ENCODE results near the gene SH2D2A. TPM values are rescaled to one million over a fixed set of nuclear protein-coding genes. Genes with fewer than 3 reads are reported as not detected.

Gene SH2D2A
- total RNA-seq, 4 donors from 2014 or later, result 2.7 to 13.5 (median 6.5) TPM; not detected in 1

DNA sequence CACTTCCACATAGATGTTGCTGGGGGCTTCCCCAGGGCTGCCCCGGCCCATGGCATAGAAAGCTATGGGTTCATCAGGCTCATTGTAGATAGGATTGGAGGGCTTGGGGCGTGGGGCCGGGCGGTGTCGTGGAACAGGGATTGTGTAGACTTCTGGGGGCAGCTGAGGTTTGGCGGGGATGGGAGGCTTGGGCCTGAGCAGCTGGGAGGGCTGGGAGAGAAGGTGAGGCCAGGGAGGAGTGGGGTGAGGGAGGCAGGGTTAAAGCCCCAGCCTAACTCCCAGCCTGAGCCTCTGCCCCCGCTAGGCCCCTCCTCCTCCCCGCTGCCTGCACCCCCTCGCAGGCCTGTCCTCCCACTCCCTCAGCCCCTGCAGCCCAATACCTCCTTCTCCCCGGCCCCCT, 7.4 kb downstream of the SH2D2A start:
- DNase-seq, result peak in 1 of 3 donors; percentile 42
- TF ChIP-seq, protein P1, sequence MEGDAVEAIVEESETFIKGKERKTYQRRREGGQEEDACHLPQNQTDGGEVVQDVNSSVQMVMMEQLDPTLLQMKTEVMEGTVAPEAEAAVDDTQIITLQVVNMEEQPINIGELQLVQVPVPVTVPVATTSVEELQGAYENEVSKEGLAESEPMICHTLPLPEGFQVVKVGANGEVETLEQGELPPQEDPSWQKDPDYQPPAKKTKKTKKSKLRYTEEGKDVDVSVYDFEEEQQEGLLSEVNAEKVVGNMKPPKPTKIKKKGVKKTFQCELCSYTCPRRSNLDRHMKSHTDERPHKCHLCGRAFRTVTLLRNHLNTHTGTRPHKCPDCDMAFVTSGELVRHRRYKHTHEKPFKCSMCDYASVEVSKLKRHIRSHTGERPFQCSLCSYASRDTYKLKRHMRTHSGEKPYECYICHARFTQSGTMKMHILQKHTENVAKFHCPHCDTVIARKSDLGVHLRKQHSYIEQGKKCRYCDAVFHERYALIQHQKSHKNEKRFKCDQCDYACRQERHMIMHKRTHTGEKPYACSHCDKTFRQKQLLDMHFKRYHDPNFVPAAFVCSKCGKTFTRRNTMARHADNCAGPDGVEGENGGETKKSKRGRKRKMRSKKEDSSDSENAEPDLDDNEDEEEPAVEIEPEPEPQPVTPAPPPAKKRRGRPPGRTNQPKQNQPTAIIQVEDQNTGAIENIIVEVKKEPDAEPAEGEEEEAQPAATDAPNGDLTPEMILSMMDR (IDR thresholded peaks at IDR 0.05), result no peak
- TF ChIP-seq POLR2A (IDR thresholded peaks at IDR 0.05), result no peak
- Histone ChIP-seq H3K9me3 (no peaks in the 10 kb centered on the region), H3K27me3 (no peaks in the 10 kb centered on the region), H3K36me3 (no peaks in the 10 kb centered on the region), H3K4me3 (no peak overlapping the region), H3K27ac (no peak overlapping the region), H3K4me1 (peaks cover 0 to 20% (median 3%) of the 10 kb centered on the region in 4 donors)

DNA sequence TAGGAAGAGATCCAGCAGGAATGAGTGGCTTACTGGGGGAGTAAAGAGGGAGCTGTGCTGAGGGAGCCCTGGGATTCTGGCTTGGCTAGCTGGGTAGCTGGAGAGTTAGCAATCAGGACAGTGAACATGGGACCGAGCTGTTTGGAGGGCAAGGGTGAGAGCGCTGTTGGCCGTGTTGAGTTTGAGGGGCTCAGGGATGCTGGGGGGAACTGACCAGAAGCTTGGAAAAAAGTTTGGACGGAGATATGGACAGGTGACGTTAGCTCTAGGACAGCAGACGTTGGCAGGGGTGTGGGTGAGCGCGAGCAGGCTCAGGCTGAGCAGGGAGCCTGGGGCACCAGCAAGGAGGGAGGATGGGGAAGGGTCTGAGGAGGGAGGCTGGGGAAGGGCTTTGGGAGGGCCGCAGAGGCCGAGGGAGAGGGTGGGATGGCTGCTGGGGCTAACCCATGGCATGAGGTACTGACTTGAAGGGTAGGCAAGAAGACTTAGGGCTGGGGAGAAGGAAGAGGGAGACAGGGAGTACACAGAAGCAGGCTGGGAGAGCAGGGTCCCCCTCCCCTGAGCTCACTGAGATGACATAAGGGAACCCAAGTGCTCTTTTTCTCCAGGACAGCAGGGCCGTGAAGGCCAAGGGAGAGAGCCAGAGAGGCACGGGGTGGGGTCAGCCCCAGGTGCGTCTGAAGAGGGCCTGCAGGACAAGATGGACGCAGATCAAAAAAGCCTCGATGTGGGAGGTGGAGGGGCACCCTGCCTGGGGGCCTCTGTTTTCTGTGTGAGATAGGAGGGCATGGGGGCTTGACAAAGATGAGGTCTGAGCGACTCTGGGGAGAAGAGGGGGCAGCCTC, 8.2 kb downstream of the SH2D2A start:
- DNase-seq, result no peak
- no peak overlapping the region for H3K27ac ChIP-seq
- H3K4me1 ChIP-seq, result peaks cover 0 to 12% (median 1%) of the 10 kb centered on the region in 4 donors
- H3K27me3 ChIP-seq, result no peaks in the 10 kb centered on the region
- no peak overlapping the region for H3K4me3 ChIP-seq
- H3K9me3 ChIP-seq, result no peaks in the 10 kb centered on the region
- H3K36me3 ChIP-seq, result no peaks in the 10 kb centered on the region
- TF ChIP-seq POLR2A (IDR thresholded peaks at IDR 0.05), result no peak
- TF ChIP-seq, protein P1 (IDR thresholded peaks at IDR 0.05), result no peak

DNA sequence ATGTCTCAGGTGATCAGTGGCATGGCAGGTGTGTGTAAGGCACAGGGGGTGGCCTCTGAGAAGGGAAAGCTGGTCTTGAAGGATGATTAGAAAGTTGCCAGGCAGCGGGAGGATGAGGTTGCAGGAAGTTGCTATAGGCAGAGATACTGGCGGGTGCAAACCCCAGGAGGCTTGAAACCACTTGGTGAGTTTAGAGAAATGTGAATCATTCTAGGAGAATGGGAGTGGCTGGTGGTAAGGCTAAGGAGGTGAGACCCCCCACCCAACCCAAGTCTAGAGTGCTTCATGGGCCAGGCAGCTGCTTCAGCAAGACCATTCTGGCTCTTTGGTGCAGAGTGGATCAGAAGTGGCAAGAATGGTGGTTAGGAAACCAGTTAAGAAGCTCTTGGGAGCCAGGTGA, 9.0 kb downstream of the SH2D2A start:
- Histone ChIP-seq H3K36me3 (no peaks in the 10 kb centered on the region), H3K4me3 (no peak overlapping the region), H3K27me3 (no peaks in the 10 kb centered on the region), H3K27ac (no peak overlapping the region), H3K4me1 (peaks cover 0 to 6% (median 0%) of the 10 kb centered on the region in 4 donors), H3K9me3 (no peaks in the 10 kb centered on the region)
- TF ChIP-seq POLR2A (IDR thresholded peaks at IDR 0.05), result no peak
- TF ChIP-seq, protein P1 (IDR thresholded peaks at IDR 0.05), result no peak
- DNase-seq, result no peak

DNA sequence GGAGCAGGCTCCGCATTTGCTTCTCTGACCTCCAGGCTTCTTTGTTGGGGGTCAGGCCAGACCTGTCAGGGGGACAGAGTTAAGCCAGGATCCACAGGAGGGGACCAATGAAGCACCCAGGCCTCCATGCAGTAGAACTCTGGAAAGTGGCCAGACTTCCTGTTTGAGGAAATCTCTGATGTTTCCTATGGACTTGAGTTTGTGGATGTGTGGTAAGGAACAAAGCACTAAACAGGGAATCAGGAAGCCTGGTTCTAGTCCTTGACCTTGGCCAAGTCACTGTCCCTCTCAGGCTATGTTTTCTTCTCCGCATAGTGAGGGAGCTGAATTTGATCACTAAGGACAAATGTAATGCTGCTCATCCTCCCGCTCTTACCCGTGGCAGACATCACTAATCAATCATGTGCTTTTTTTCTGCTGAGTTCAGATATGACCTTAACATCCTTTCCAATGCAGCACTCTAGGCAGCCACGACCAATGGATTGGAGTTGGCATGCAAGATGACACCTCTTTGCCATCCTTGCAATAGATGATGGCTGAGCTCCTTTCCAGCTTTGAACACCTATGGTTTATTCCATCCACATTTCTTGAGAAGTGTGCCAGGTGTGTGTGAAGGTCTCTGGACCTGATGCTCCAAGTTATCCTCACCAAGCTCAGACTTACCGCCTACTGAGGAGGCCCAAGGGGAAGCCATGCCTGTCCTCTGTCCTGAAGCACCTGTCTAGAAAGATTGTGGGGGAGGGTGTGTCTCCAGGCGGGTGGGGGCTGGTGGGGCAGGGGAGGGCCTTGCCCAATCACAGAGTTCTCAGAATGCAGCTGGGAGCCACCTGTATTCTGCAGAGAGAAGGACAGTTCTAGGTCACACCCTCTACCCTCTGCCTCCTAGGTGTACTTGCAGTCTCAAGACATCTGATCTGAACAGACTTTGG, 9.9 kb downstream of the SH2D2A start:
- no peak for TF ChIP-seq POLR2A (IDR thresholded peaks at IDR 0.05)
- TF ChIP-seq, protein P1 (IDR thresholded peaks at IDR 0.05), result no peak
- H3K27ac ChIP-seq, result no peak overlapping the region
- peak in 1 of 3 donors; percentile 15 for DNase-seq

DNA sequence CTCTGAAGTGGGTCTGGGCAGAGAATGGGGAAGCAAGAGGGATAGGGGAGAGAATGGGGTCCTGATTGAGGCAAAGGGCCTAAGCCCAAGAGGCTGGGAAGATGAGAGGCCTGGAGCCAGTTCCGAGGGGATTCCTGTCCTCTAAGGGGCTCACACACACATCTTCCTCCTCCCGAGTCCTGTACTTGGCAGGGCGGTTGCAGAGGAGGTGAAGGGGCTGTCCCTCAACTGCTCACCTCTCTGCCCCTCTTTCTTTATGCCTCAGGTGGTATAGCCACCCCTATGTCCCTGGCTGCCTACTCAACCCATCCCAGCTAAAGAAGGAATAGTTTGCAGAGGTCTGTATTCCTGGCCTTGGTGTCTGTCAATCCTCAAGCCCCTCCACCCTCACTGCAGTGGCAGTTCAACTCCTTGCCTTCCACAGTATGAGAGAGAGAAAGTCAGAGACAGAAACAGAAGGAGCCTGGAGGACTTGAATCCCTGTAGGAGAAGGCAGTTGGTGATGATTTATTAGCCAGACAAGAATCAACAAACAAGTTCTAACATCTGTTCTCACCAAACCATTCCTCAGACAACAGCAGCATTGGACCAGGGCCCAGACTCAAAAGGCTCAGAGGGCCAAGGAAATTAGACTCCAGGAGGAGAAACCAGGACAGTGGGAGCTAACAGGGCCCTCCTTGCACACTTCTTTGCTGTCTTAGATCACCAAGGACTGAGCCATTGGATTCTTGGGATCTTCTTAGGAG, 10.7 kb downstream of the SH2D2A start:
- H3K27ac ChIP-seq, result no peak overlapping the region
- DNase-seq, result no peak

More for the DNA sequence above, 9.9 kb downstream of the SH2D2A start:
- H3K4me1 ChIP-seq, result peaks cover 0 to 6% (median 0%) of the 10 kb centered on the region in 4 donors
- H3K4me3 ChIP-seq, result no peak overlapping the region
- no peaks in the 10 kb centered on the region for H3K27me3 ChIP-seq
- H3K36me3 ChIP-seq, result peaks cover 0 to 3% (median 0%) of the 10 kb centered on the region in 3 donors
- no peaks in the 10 kb centered on the region for H3K9me3 ChIP-seq

More for the DNA sequence above, 10.7 kb downstream of the SH2D2A start:
- Histone ChIP-seq H3K4me1 (peaks cover 0 to 6% (median 0%) of the 10 kb centered on the region in 4 donors), H3K4me3 (no peak overlapping the region), H3K27me3 (no peaks in the 10 kb centered on the region), H3K9me3 (no peaks in the 10 kb centered on the region), H3K36me3 (peaks cover 0 to 12% (median 0%) of the 10 kb centered on the region in 3 donors)
- TF ChIP-seq, protein P1 (IDR thresholded peaks at IDR 0.05), result no peak

Data from Peyer's patch (tissue), 4 donors.